HepG2 (cell line): Measurements from ENCODE around the gene PROX2.

Source experiments
- HDAC2 ChIP-seq: sonication (generic); formaldehyde crosslinking; IDR thresholded peaks from 2 replicates; pipeline ENCODE4 v1.4.0; 2020; ENCODE audit warnings: missing genetic modification reagents
- HOXA7 ChIP-seq: sonication (generic); formaldehyde crosslinking; IDR thresholded peaks from 2 replicates; pipeline ENCODE4 v1.8.1; 2022; ENCODE audit warnings: mild to moderate bottlenecking, missing genetic modification reagents, moderate library complexity
- TP53 ChIP-seq: sonication (generic); formaldehyde crosslinking; conservative IDR thresholded peaks from 2 replicates; pipeline ENCODE4 v1.4.0; 2020; ENCODE audit warnings: missing genetic modification reagents
- ZNF274 ChIP-seq: sonication (generic); formaldehyde crosslinking; IDR thresholded peaks from 2 replicates; pipeline ENCODE4 v1.5.1; 2020; ENCODE audit warnings: mild to moderate bottlenecking, missing genetic modification reagents
- TF ChIP-seq, protein P1 (sequence below): sonication (generic); formaldehyde crosslinking; IDR thresholded peaks from 2 replicates; pipeline ENCODE4 v1.4.0; 2020; ENCODE audit warnings: missing genetic modification reagents

DNA sequence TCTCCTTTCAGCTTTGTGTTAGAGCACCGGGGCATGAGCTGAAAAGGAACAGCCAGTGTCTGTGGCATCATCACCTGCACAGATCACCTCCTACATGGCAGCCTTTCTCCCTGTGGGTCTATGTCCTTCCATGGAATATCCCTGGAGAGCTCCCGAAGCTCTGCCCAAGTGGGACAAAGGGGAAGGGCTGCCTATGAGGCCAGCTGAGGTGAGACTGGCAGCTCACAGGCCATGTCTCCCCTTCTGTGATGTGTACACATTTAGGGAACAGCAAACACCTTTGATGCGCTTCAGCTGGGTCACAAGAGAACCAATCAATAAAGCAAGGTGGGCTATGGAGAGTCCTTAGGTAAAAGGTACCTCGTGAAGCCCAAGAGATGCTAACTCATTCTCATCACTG is 4.1 kb downstream of the PROX2 start:
- TF ChIP-seq HOXA7 (no peak), HDAC2 (no peak), TP53 (CRISPR knock-in tag) (no peak), ZNF274 (CRISPR knock-in tag) (no peak)
- TF ChIP-seq, protein P1, sequence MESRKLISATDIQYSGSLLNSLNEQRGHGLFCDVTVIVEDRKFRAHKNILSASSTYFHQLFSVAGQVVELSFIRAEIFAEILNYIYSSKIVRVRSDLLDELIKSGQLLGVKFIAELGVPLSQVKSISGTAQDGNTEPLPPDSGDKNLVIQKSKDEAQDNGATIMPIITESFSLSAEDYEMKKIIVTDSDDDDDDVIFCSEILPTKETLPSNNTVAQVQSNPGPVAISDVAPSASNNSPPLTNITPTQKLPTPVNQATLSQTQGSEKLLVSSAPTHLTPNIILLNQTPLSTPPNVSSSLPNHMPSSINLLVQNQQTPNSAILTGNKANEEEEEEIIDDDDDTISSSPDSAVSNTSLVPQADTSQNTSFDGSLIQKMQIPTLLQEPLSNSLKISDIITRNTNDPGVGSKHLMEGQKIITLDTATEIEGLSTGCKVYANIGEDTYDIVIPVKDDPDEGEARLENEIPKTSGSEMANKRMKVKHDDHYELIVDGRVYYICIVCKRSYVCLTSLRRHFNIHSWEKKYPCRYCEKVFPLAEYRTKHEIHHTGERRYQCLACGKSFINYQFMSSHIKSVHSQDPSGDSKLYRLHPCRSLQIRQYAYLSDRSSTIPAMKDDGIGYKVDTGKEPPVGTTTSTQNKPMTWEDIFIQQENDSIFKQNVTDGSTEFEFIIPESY (CRISPR knock-in tag), result no peak
